Activated CD8-positive, alpha-beta T cell treated with anti-CD3 and anti-CD28 coated beads for 36 hours (primary cell): ENCODE data around the gene TSHZ3. TPM values are rescaled to one million over a fixed set of nuclear protein-coding genes. Genes with fewer than 3 reads are reported as not detected.

Experiments used
- ATAC-seq: fragments of 200-7000 bp; cut with Tn5 transposase; one replicate; pipeline ENCODE4 v1.10.0; 2021; ENCODE audit warnings: mild to moderate bottlenecking, moderate library complexity
- CTCF ChIA-PET: fragments of 350-600 bp; sonication (Branson Sonifier 250); formaldehyde crosslinking; loops from one replicate; lab custom pipeline; 2021; ENCODE audit warnings: antibody characterized with exemption; lab: Charles Lee
- POLR2A ChIA-PET: fragments of 350-600 bp; sonication (Branson Sonifier 250); formaldehyde crosslinking; loops from one replicate; lab custom pipeline; 2021; ENCODE audit warnings: antibody characterized with exemption; lab: Charles Lee
- DNase-seq: peaks from one replicate; pipeline ENCODE4 v3.0.0-alpha.2; 2020
- H3K27ac Mint-ChIP-seq: one replicate; pipeline ENCODE4 v1.8.0; 2021; ENCODE audit warnings: mild to moderate bottlenecking, mixed read lengths
- H3K27me3 Mint-ChIP-seq: one replicate; pipeline ENCODE4 v1.8.0; 2021; ENCODE audit warnings: mixed read lengths
- H3K36me3 Mint-ChIP-seq: one replicate; pipeline ENCODE4 v1.8.0; 2021; ENCODE audit warnings: low read depth, mixed read lengths
- H3K4me1 Mint-ChIP-seq: one replicate; pipeline ENCODE4 v1.8.0; 2021; ENCODE audit warnings: low read depth, mixed read lengths
- H3K4me3 Mint-ChIP-seq: one replicate; pipeline ENCODE4 v1.8.0; 2021; ENCODE audit warnings: mild to moderate bottlenecking, moderate library complexity, mixed read lengths
- H3K9me3 Mint-ChIP-seq: one replicate; pipeline ENCODE4 v1.8.0; 2021; ENCODE audit warnings: mixed read lengths
- CTCF ChIP-seq: fragments of 200-600 bp; IDR thresholded peaks from one replicate; pipeline ENCODE4 v1.8.0; 2022; ENCODE audit warnings: antibody characterized with exemption, mild to moderate bottlenecking
- intact Hi-C: fragments of 100-400 bp; cut with micrococcal nuclease; formaldehyde crosslinking; loops from one replicate; pipeline ENCODE4 v1.10.0; 2022
- total RNA-seq, 2 experiments: library from RNA; stranded (reverse); gene quantifications; one replicate each; pipeline ENCODE4 v1.2.3, GENCODE V29; 2021

Gene TSHZ3
- total RNA-seq, 2 experiments from 2014 or later, result 0.16 to 0.38 TPM

DNA sequence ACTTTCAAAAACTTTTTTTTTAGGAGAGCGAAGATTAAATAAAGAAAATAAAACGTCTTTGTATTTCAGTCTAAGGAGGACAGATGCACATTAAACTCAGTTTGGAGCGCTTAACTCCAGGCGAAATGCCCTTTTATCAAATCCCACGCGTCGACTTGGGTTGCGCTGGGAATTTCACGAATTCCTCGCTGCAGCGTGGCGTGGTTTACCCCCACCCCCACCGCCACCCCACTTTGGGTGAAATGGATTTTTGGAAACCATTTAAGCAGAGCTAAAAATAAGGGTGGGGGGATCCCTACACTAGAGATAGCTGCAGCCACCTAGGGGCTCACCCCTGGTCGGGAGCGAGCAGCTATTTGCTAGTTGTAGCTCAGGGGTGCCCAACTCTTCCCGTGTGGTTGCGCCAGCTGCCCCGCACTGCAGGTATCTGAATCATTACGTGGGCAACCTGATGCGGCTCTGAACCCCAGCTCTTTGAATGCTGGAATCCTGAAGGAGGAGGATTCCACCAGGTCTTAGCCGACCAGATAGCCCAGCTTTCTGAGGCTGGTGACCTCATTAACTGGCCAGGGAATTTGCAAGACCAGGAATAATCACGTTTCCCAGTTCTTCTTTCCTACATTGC, 6.5 kb upstream of the TSHZ3 start:
- peaks cover 33% of the 10 kb centered on the region for H3K4me1 Mint-ChIP-seq
- H3K4me3 Mint-ChIP-seq, result no peak overlapping the region
- no peak for TF ChIP-seq CTCF
- CTCF ChIA-PET, result interaction anchor here (1.3 to 2.5 kb wide), 4 partner anchors 10 to 869 kb away, joined by 3 to 7 read pairs (median 6); no protein-coding TSS in a partner anchor
- H3K27ac Mint-ChIP-seq, result no peak overlapping the region
- no peak for ATAC-seq
- no peaks in the 10 kb centered on the region for H3K9me3 Mint-ChIP-seq
- intact Hi-C loops, result loop anchor here (2.0 to 10.0 kb wide), 4 partner anchors 141 to 673 kb away; no protein-coding TSS in a partner anchor
- DNase-seq, result no peak
- POLR2A ChIA-PET, result no interaction called here
- H3K27me3 Mint-ChIP-seq, result peaks cover 83% of the 10 kb centered on the region
- no peaks in the 10 kb centered on the region for H3K36me3 Mint-ChIP-seq

DNA sequence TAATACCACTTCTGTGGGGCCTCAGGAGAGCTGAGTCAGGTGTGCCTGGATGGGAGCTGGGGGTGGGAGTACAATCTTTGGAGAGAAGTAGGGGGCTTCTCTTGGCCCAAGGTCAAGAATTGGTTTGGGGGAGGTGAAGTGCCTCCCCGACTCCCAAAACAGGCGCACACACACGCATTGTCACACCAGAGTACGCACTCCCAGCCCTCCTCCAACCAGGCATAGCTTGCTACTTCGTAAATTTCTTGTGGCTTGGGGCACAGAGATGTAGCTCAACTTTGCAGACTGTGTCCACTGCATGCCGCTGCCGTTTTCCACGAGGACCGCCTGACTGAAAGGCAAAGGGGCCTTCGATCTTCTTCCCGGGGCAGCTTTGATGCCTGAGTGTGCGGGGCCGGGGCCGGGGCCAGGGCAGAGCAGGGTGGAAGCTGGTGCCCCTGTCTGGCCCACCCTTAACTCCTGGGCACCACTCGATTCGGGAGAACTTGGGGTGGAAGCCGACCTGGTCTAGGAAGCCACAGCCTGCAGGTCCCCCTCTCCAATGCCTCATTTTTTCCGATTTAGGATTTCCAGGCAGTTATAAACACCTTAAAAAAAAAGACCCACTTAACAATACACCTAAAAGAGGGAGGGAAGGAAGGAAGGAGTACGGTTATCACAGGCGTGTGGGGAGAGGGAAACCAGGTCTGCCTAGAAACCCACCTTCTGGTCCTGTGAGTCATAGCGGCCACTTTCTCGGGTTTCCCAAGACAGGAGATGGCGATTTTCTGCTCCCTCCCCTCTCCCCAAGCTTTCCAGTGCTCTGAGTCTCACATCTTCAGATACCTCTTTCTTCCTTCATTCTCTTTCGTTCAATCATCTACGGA, 5.8 kb upstream of the TSHZ3 start:
- Mint-ChIP-seq H3K4me1 (peaks cover 33% of the 10 kb centered on the region), H3K36me3 (no peaks in the 10 kb centered on the region), H3K27me3 (peaks cover 80% of the 10 kb centered on the region), H3K27ac (no peak overlapping the region), H3K9me3 (no peaks in the 10 kb centered on the region), H3K4me3 (no peak overlapping the region)
- POLR2A ChIA-PET, result no interaction called here
- ATAC-seq (no peak), DNase-seq (peak; percentile 26)
- CTCF ChIA-PET, result interaction anchor here (0.6 to 2.5 kb wide), 6 partner anchors 10 to 870 kb away, joined by 3 to 7 read pairs (median 4); no protein-coding TSS in a partner anchor
- no peak for TF ChIP-seq CTCF
- intact Hi-C loops, result loop anchor here (5.0 to 10.0 kb wide), 3 partner anchors 140 to 570 kb away; no protein-coding TSS in a partner anchor

- H3K27ac Mint-ChIP-seq, result no peak overlapping the region
- peaks cover 33% of the 10 kb centered on the region for H3K4me1 Mint-ChIP-seq
- ChIA-PET CTCF (interaction anchor here (0.9 to 1.9 kb wide), 3 partner anchors 9 to 246 kb away, joined by 3 to 7 read pairs (median 3); no protein-coding TSS in a partner anchor), POLR2A (no interaction called here)
- H3K36me3 Mint-ChIP-seq, result no peaks in the 10 kb centered on the region
- H3K4me3 Mint-ChIP-seq, result no peak overlapping the region
- TF ChIP-seq CTCF, result no peak
- no peak for ATAC-seq
- H3K9me3 Mint-ChIP-seq, result no peaks in the 10 kb centered on the region
- DNase-seq, result no peak
- peaks cover 74% of the 10 kb centered on the region for H3K27me3 Mint-ChIP-seq
- intact Hi-C loops, result loop anchor here (10.0 kb wide), 2 partner anchors 140 to 570 kb away; no protein-coding TSS in a partner anchor
Measured at GRCh38 chr19:31354316-31354715, 5.1 kb upstream of the TSHZ3 start.

DNA sequence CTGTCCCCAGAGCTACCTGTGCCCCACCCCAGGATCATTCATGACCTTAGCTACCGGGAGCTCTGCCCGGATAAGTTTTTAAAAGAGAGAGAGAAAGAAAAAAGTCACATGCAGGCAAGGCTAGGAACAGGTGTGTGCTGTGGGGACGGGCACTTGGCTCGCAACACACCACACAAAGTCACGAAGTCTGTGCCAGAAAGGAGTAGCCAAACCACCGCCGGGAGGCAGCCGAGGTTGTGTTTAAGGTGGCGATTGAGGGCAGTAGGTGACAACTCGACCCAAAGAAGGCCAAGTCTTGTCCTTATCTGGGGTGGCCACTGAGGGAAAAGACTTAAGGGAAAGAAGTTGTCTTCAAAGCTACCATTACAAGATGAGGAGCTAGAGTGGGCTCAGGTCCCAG, 4.6 kb upstream of the TSHZ3 start:
- Mint-ChIP-seq H3K4me1 (peaks cover 33% of the 10 kb centered on the region), H3K27me3 (peaks cover 69% of the 10 kb centered on the region), H3K36me3 (no peaks in the 10 kb centered on the region), H3K4me3 (no peak overlapping the region), H3K9me3 (no peaks in the 10 kb centered on the region), H3K27ac (no peak overlapping the region)
- DNase-seq (peak; percentile 21), ATAC-seq (no peak)
- intact Hi-C loops, result loop anchor here (10.0 kb wide), 2 partner anchors 139 to 569 kb away; no protein-coding TSS in a partner anchor
- TF ChIP-seq CTCF, result no peak
- ChIA-PET CTCF (interaction anchor here (0.9 to 1.8 kb wide), 2 partner anchors 9 to 245 kb away, joined by 3 read pairs; no protein-coding TSS in a partner anchor), POLR2A (no interaction called here)
